Gastrocnemius medialis (tissue), 4 donors: ENCODE measurements around the gene SLC38A6. TPM values are rescaled to one million over a fixed set of nuclear protein-coding genes. Genes with fewer than 3 reads are reported as not detected.

Experiments
- ATAC-seq, 2 donors: fragments of 150-250 bp; one replicate each; pipeline ENCODE4 v1.9.1; 2016
- DNase-seq, 2 donors: peaks; one replicate each; pipeline ENCODE4 v3.0.0-alpha.2; 2019
- H3K27ac ChIP-seq, 4 donors: fragments of 200-600 bp; sonication (generic); 1 replicate in 1 of 4; 2 replicates in 3 of 4; pipeline ENCODE4 v1.5.1; 2016 to 2018; ENCODE audit warnings: mild to moderate bottlenecking in 2 of 4, moderate library complexity in 1 of 4
- H3K27me3 ChIP-seq, 3 donors: fragments of 200-600 bp; sonication (generic) in 2 of 3; 1 replicate in 1 of 3; 2 replicates in 2 of 3; pipeline versions ENCODE4 v1.5.1 to v1.6.0; 2016 to 2019; ENCODE audit warnings: mild to moderate bottlenecking in 1 of 3, moderate library complexity in 1 of 3
- H3K36me3 ChIP-seq, 2 donors: fragments of 200-600 bp; sonication (generic) in 1 of 2; one replicate each; pipeline ENCODE4 v1.5.1; 2017 to 2018
- H3K4me1 ChIP-seq, 2 donors: fragments of 200-600 bp; sonication (generic) in 1 of 2; one replicate each; pipeline ENCODE4 v1.5.1; 2016 to 2017; ENCODE audit warnings: mild to moderate bottlenecking in 2 of 2
- H3K4me3 ChIP-seq, 4 donors: fragments of 200-600 bp; sonication (generic) in 3 of 4; 1 replicate in 1 of 4; 2 replicates in 3 of 4; pipeline ENCODE4 v1.5.1; 2016 to 2019; ENCODE audit warnings: mild to moderate bottlenecking in 2 of 4
- H3K9me3 ChIP-seq, 3 donors: fragments of 200-600 bp; sonication (generic) in 2 of 3; 1 replicate in 1 of 3; 2 replicates in 2 of 3; pipeline ENCODE4 v1.5.1; 2016 to 2019
- POLR2A ChIP-seq, 2 donors: fragments of 450-650 bp; IDR thresholded peaks; one replicate each; pipeline ENCODE4 v1.6.1; 2017; ENCODE audit warnings: antibody characterized with exemption in 2 of 2, mild to moderate bottlenecking in 2 of 2, moderate library complexity in 2 of 2
- in situ Hi-C, 4 donors: fragments of 200-750 bp; cut with MboI; loops; one replicate each; pipeline versions ENCODE4 v1.15.0 to v1.8.0; 2017; ENCODE audit warnings: low sequenced_read_pairs in 4 of 4
- intact Hi-C: fragments of 100-400 bp; cut with DNase I; formaldehyde crosslinking; loops from one replicate; pipeline ENCODE4 v1.15.1; 2023; ENCODE audit warnings: low total_unique reads
- total RNA-seq, 4 donors: library from RNA; depleted of rRNA; stranded (reverse); fragments of >200 nt; gene quantifications; one replicate each; pipeline versions ENCODE4 v1.1.0 to v1.2.3, GENCODE V29; 2016
- TF ChIP-seq, protein P1 (sequence below), 5 experiments: fragments of 450-650 bp in 3 of 5; fragments of 200-600 bp in 2 of 5; sonication (generic) in 2 of 5; IDR thresholded peaks in 4 of 5; conservative IDR thresholded peaks in 1 of 5; 1 replicate in 4 of 5; 2 replicates in 1 of 5; pipeline ENCODE4 v1.5.1; 2016 to 2019; ENCODE audit warnings: antibody characterized with exemption in 5 of 5, mild to moderate bottlenecking in 3 of 5, moderate library complexity in 3 of 5

Gene SLC38A6
- total RNA-seq, 4 donors from 2014 or later, result 4.0 to 22.6 (median 7.0) TPM

DNA sequence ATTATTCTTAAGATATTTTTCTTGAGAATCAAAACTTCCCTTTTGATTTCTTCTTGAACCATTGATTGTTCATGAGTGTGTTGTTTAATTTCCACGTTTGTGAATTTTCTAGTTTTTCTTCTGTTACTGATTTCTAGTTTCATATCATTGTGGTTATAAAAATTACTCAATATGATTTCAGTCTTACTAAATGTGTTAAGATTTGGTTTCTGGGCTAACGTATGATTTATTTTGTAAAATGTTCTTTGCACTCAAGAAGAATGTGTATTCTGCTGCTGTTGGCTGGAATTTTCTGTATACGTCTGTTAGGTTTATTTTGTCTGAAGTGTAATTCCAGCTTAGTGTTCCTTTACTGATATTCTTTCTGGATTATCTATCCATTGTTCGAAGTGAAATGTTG, 24.8 kb upstream of the SLC38A6 start:
- Histone ChIP-seq H3K36me3 (peaks cover 0 to 6% of the 10 kb centered on the region in 2 donors), H3K9me3 (peaks cover 0 to 19% (median 7%) of the 10 kb centered on the region in 3 donors), H3K4me3 (no peak overlapping the region), H3K27me3 (no peaks in the 10 kb centered on the region), H3K27ac (no peak overlapping the region), H3K4me1 (peaks cover 8 to 11% of the 10 kb centered on the region in 2 donors)
- TF ChIP-seq POLR2A (IDR thresholded peaks at IDR 0.05), result no peak
- TF ChIP-seq, protein P1, sequence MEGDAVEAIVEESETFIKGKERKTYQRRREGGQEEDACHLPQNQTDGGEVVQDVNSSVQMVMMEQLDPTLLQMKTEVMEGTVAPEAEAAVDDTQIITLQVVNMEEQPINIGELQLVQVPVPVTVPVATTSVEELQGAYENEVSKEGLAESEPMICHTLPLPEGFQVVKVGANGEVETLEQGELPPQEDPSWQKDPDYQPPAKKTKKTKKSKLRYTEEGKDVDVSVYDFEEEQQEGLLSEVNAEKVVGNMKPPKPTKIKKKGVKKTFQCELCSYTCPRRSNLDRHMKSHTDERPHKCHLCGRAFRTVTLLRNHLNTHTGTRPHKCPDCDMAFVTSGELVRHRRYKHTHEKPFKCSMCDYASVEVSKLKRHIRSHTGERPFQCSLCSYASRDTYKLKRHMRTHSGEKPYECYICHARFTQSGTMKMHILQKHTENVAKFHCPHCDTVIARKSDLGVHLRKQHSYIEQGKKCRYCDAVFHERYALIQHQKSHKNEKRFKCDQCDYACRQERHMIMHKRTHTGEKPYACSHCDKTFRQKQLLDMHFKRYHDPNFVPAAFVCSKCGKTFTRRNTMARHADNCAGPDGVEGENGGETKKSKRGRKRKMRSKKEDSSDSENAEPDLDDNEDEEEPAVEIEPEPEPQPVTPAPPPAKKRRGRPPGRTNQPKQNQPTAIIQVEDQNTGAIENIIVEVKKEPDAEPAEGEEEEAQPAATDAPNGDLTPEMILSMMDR (IDR thresholded peaks at IDR 0.05 in 4 of 5, conservative IDR thresholded peaks at IDR 0.05 in 1 of 5), result no peak
- ATAC-seq, result no peak
- in situ Hi-C loops (no loop called here), intact Hi-C loops (no loop called here)
- DNase-seq, result no peak

DNA sequence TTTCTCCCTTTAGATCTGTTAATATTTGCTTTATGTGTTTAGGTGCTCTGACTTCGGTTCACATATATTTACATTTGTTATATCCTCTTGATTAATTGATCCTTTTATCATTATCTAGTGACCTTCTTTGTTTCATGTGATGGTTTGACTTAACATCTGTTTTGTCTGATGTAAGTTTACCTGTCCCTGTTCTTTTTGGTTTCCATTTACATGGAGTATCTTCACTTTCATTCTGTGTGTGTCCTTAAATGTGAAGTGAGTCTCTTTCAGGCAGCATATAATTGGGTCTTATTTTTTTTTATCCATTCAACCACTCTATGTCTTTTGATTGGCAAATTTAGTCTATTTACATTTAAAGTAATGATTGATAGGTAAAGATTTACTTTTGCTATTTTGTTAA, 24.4 kb upstream of the SLC38A6 start:
- TF ChIP-seq POLR2A (IDR thresholded peaks at IDR 0.05), result no peak
- TF ChIP-seq, protein P1 (IDR thresholded peaks at IDR 0.05 in 4 of 5, conservative IDR thresholded peaks at IDR 0.05 in 1 of 5), result no peak

DNA sequence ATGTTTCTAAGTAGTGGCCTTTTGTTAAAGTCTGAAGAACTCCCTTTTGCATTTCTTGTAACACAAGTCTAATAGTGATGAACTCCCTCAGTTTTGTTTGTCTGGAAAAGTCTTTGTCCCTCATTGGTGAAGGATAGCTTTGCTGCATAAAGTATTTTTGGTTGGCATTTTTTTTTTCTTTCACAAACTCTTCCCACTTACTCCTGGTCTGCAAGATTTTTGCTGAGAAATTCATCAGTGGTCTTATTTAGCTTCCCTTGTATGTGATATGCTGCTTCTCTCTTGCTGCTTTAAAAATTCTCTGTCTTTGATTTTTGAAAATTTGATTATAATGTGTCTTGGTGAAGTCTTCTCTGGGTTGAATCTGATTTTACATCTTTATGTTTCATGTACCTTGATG, 22.9 kb upstream of the SLC38A6 start:
- DNase-seq (no peak), ATAC-seq (no peak)
- Histone ChIP-seq H3K27me3 (no peaks in the 10 kb centered on the region), H3K4me1 (peaks cover 10 to 18% of the 10 kb centered on the region in 2 donors), H3K27ac (no peak overlapping the region), H3K36me3 (peaks cover 0 to 5% of the 10 kb centered on the region in 2 donors), H3K4me3 (no peak overlapping the region), H3K9me3 (peaks cover 0 to 19% (median 7%) of the 10 kb centered on the region in 3 donors)
- TF ChIP-seq, protein P1 (IDR thresholded peaks at IDR 0.05 in 4 of 5, conservative IDR thresholded peaks at IDR 0.05 in 1 of 5), result no peak
- no peak for TF ChIP-seq POLR2A (IDR thresholded peaks at IDR 0.05)
- intact Hi-C loops, result no loop called here
- in situ Hi-C loops, result no loop called here

More for the DNA sequence above, 24.4 kb upstream of the SLC38A6 start:
- no peak overlapping the region for H3K4me3 ChIP-seq
- no peaks in the 10 kb centered on the region for H3K27me3 ChIP-seq
- no peak overlapping the region for H3K27ac ChIP-seq
- peaks cover 0 to 19% (median 7%) of the 10 kb centered on the region in 3 donors for H3K9me3 ChIP-seq
- H3K4me1 ChIP-seq, result peaks cover 8 to 11% of the 10 kb centered on the region in 2 donors
- intact Hi-C loops (no loop called here), in situ Hi-C loops (no loop called here)
- ATAC-seq (no peak), DNase-seq (no peak)
- H3K36me3 ChIP-seq, result peaks cover 0 to 6% of the 10 kb centered on the region in 2 donors

DNA sequence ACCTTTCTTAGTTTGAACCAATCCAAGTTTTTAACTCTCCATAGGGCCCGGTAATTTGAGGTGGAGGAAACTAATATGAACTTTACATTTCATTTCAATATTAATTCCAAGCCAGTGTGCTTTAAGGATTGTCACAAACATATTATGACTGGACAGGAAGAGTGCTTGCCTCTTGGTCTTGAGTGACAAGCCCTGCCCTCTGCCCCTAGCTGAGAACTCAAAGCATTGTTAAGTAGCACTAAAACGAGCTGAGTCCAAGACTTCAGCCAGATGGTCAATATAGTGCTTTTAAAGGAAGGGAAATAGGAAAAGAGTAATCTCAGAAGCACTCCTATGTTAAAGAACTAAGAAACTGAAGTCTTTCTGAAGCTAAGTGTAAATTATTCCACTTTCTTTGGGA, 17.3 kb upstream of the SLC38A6 start:
- Histone ChIP-seq H3K9me3 (no peaks in the 10 kb centered on the region), H3K27ac (peak overlapping the region in 1 of 4 donors; percentile 24), H3K4me3 (no peak overlapping the region), H3K36me3 (no peaks in the 10 kb centered on the region), H3K4me1 (peaks cover 32 to 33% of the 10 kb centered on the region in 2 donors), H3K27me3 (no peaks in the 10 kb centered on the region)
- no peak for DNase-seq
- intact Hi-C loops (no loop called here), in situ Hi-C loops (no loop called here)
- ATAC-seq, result no peak
- no peak for TF ChIP-seq POLR2A (IDR thresholded peaks at IDR 0.05)
- TF ChIP-seq, protein P1 (IDR thresholded peaks at IDR 0.05 in 4 of 5, conservative IDR thresholded peaks at IDR 0.05 in 1 of 5), result no peak

DNA sequence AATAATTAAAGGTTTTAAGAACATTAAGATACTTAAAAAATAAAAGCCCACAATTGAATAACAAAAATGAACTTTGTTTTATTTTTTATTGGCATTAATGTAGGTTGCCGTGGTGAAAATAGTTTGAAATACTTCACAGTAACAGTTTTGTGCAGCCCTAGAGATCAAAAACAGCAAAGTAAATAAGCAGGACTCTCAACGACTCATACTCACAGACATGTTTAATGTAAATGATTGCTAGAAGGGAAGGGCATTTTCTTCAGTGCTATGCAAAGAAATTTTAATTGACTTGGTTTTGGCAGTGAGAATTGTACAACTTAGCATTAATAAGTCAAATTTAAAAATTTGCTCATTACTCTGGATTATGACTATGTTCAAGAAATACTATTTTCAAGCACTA, 16.1 kb upstream of the SLC38A6 start:
- no peak for DNase-seq
- peak overlapping the region in 1 of 4 donors; percentile 4 for H3K27ac ChIP-seq
- in situ Hi-C loops (no loop called here), intact Hi-C loops (no loop called here)
- no peaks in the 10 kb centered on the region for H3K9me3 ChIP-seq
- no peaks in the 10 kb centered on the region for H3K36me3 ChIP-seq
- TF ChIP-seq, protein P1 (IDR thresholded peaks at IDR 0.05 in 4 of 5, conservative IDR thresholded peaks at IDR 0.05 in 1 of 5), result no peak
- TF ChIP-seq POLR2A (IDR thresholded peaks at IDR 0.05), result no peak
- H3K4me1 ChIP-seq, result peaks cover 32 to 35% of the 10 kb centered on the region in 2 donors
- H3K27me3 ChIP-seq, result no peaks in the 10 kb centered on the region
- no peak overlapping the region for H3K4me3 ChIP-seq
- no peak for ATAC-seq
